ENCODE results near the gene MAPK8IP3. TPM values are rescaled to one million over a fixed set of nuclear protein-coding genes. Genes with fewer than 3 reads are reported as not detected.

MAPK8IP3 gene
- total RNA-seq, 1 experiment from 2014 or later = 41.1 TPM

- Histone ChIP-seq H4K20me1 (ENCODE audit: low read length) (no peaks in the 10 kb centered on the region), H3K36me3 (ENCODE audit: low read depth, low read length) (no peaks in the 10 kb centered on the region), H3K9me3 (ENCODE audit: low read length) (no peaks in the 10 kb centered on the region), H3K4me3 (ENCODE audit: low read length) (no peak overlapping the region), H3K4me1 (ENCODE audit: insufficient read depth, low read length) (peaks cover 6% of the 10 kb centered on the region; the same call in 1 of the 2 replicates), H3K27me3 (ENCODE audit: low read length) (no peaks in the 10 kb centered on the region), H3K9me2 (replicated peaks; ENCODE audit: low read length) (no peaks in the 10 kb centered on the region), H3K4me2 (ENCODE audit: low read length) (no peak overlapping the region), H2AFZ (ENCODE audit: low read length) (no peak overlapping the region), H3K9ac (ENCODE audit: low read length) (no peak overlapping the region), H3K27ac (ENCODE audit: low read length) (no peak overlapping the region), H3F3A (ENCODE audit: low read length, unreplicated experiment) (no peaks in the 10 kb centered on the region), H3K79me2 (ENCODE audit: low read length) (peaks cover 17% of the 10 kb centered on the region)
- intact Hi-C loops (cut with micrococcal nuclease) = no loop called here
- TF ChIP-seq EZH2 (IDR thresholded peaks at IDR 0.05; ENCODE audit: low read length, unreplicated experiment) (no peak), CTCF (conservative IDR thresholded peaks at IDR 0.05; ENCODE audit: low read depth, low read length) (no peak), EZH2phosphoT487 (IDR thresholded peaks at IDR 0.05; ENCODE audit: borderline replicate concordance, low read length) (no peak)
- ChIA-PET POLR2A (ENCODE audit: unreplicated experiment) (no interaction called here), CTCF (no interaction called here)
- BruUV-seq (replicated peaks) = no TSS peak
- DNase-seq = no peak
- ATAC-seq = no peak
Observed at GRCh38 chr16:1727651-1728624, 21.9 kb downstream of the MAPK8IP3 start.

GRCh38 chr16:1729026-1729425, 23.0 kb downstream of the MAPK8IP3 start:
- ChIA-PET POLR2A (ENCODE audit: unreplicated experiment) (no interaction called here), CTCF (no interaction called here)
- no peak overlapping the region for H3K4me2 ChIP-seq (ENCODE audit: low read length)
- H2AFZ ChIP-seq (ENCODE audit: low read length) = no peak overlapping the region
- H3K9me2 ChIP-seq (replicated peaks; ENCODE audit: low read length) = no peaks in the 10 kb centered on the region
- H4K20me1 ChIP-seq (ENCODE audit: low read length) = no peaks in the 10 kb centered on the region
- DNase-seq (no peak), ATAC-seq (no peak)
- H3K4me3 ChIP-seq (ENCODE audit: low read length) = no peak overlapping the region
- H3K27me3 ChIP-seq (ENCODE audit: low read length) = no peaks in the 10 kb centered on the region
- H3K36me3 ChIP-seq (ENCODE audit: low read depth, low read length) = no peaks in the 10 kb centered on the region
- TF ChIP-seq EZH2 (IDR thresholded peaks at IDR 0.05; ENCODE audit: low read length, unreplicated experiment) = no peak
- no peak for TF ChIP-seq EZH2phosphoT487 (IDR thresholded peaks at IDR 0.05; ENCODE audit: borderline replicate concordance, low read length)
- TF ChIP-seq CTCF (conservative IDR thresholded peaks at IDR 0.05; ENCODE audit: low read depth, low read length) = no peak
- H3K4me1 ChIP-seq (ENCODE audit: insufficient read depth, low read length) = no peaks in the 10 kb centered on the region
- BruUV-seq (replicated peaks) = no TSS peak
- no peak overlapping the region for H3K9ac ChIP-seq (ENCODE audit: low read length)
- peaks cover 6% of the 10 kb centered on the region; the same call in 1 of the 2 replicates for H3K79me2 ChIP-seq (ENCODE audit: low read length)
- H3F3A ChIP-seq (ENCODE audit: low read length, unreplicated experiment) = no peaks in the 10 kb centered on the region
- H3K9me3 ChIP-seq (ENCODE audit: low read length) = no peaks in the 10 kb centered on the region
- intact Hi-C loops (cut with micrococcal nuclease) = no loop called here
- no peak overlapping the region for H3K27ac ChIP-seq (ENCODE audit: low read length)

GRCh38 chr16:1729445-1729844, 23.4 kb downstream of the MAPK8IP3 start:
- no peaks in the 10 kb centered on the region for H3F3A ChIP-seq (ENCODE audit: low read length, unreplicated experiment)
- ATAC-seq = no peak
- H3K9ac ChIP-seq (ENCODE audit: low read length) = no peak overlapping the region
- TF ChIP-seq EZH2phosphoT487 (IDR thresholded peaks at IDR 0.05; ENCODE audit: borderline replicate concordance, low read length) (no peak), CTCF (conservative IDR thresholded peaks at IDR 0.05; ENCODE audit: low read depth, low read length) (no peak), EZH2 (IDR thresholded peaks at IDR 0.05; ENCODE audit: low read length, unreplicated experiment) (no peak)
- intact Hi-C loops (cut with micrococcal nuclease) = no loop called here
- no peak overlapping the region for H3K4me2 ChIP-seq (ENCODE audit: low read length)
- 0 out of 2 replicates have a peak, but pooled peaks cover under 1% of the 10 kb centered on the region for H3K36me3 ChIP-seq (ENCODE audit: low read depth, low read length)
- no peak for DNase-seq
- no peaks in the 10 kb centered on the region for H3K9me2 ChIP-seq (replicated peaks; ENCODE audit: low read length)
- no peaks in the 10 kb centered on the region for H3K27me3 ChIP-seq (ENCODE audit: low read length)
- no peak overlapping the region for H3K27ac ChIP-seq (ENCODE audit: low read length)
- BruUV-seq (replicated peaks) = no TSS peak
- no peaks in the 10 kb centered on the region for H3K4me1 ChIP-seq (ENCODE audit: insufficient read depth, low read length)
- ChIA-PET POLR2A (ENCODE audit: unreplicated experiment) (no interaction called here), CTCF (no interaction called here)
- no peak overlapping the region for H2AFZ ChIP-seq (ENCODE audit: low read length)
- no peak overlapping the region for H3K4me3 ChIP-seq (ENCODE audit: low read length)
- H4K20me1 ChIP-seq (ENCODE audit: low read length) = no peaks in the 10 kb centered on the region
- no peaks in the 10 kb centered on the region for H3K9me3 ChIP-seq (ENCODE audit: low read length)
- peaks cover 2% of the 10 kb centered on the region; the same call in 1 of the 2 replicates for H3K79me2 ChIP-seq (ENCODE audit: low read length)
